HG03378 (cell line): ENCODE results near the gene TET1.
"Not testable (repeated sequence)": the region's sequence is repeated elsewhere in the genome, so short reads cannot be mapped to it uniquely, and the experiment has no call there.

ENCODE experiments used
- ATAC-seq: cut with Tn5 transposase; IDR thresholded peaks from one replicate; pipeline ENCODE4 v1.9.1; 2021; ENCODE audit warnings: mild to moderate bottlenecking, moderate library complexity; ENCODE audit not compliant: unreplicated experiment

Gene TET1

DNA sequence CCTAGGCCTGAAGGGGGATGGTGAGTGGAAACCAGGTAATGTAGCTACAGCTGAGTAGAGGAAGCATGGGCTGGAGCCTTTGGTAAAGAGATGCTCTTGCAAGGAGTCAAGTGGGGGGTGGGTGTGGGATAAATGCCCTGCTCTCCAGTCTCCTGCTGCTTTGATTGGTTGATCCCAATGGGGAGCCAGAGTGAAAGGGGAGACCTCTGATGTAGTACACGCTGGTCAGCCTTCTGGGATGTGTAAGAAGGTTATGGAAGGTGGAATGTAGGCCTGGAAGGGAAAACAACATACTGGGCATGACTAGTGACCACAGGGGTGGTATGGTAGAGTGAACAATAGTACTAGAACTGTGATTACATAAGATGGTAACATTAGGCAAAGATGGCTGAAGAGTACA lies 44.3 kb downstream of the TET1 start:
- ATAC-seq = no peak

DNA sequence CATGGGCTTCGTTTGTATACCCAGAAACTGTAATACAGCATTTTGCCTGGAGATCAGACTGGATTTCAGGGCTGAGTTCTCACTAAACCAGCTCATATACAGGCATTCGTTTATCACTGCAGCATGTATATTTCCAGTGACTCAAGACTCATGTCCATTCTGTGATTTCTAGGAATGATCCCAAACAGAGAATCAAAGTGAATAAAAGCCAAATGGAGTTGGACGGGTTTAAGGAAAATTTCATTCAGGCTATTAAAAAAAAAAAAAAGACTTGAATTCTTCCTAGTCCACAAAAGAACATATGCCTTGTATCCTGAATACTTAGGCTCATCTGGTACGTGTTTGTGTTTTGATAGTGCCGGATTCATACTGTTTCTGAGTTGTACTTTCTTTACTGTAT lies 46.8 kb downstream of the TET1 start:
- ATAC-seq = no peak

DNA sequence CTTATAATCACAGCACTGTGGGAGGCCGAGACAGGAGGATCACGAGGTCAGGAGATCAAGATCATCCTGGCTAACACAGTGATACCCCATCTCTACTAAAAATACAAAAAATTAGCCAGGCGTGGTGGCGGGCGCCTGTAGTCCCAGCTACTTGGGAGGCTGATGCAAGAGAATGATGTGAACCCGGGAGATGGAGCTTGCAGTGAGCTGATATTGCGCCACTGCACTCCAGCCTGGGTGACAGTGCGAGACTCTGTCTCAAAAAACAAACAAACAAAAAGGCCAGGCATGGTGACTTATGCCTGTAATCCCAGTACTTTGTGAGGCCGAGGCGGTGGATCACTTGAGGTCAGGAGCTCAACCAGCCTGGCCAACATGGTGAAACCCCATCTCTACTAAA lies 49.9 kb downstream of the TET1 start:
- ATAC-seq = not testable (repeated sequence)

DNA sequence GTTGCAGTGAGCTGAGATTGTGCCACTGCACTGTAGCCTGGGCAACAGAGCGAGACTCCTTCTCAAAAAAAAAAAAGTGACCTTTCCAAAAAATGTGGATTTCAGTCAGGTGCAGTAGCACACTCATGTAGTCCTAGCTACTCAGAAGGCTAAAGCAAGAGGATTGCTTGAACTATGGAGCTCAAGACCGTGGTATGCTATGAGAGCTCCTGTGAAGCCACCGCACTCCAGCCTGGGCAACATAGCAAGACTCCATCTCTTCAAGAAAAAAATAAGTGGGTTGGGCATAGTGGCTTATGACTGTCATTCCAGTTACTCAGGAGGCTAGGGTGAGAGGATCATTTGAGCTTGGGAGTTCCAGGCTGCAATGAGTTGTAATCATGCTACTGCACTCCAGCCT lies 51.1 kb downstream of the TET1 start:
- ATAC-seq = no peak

DNA sequence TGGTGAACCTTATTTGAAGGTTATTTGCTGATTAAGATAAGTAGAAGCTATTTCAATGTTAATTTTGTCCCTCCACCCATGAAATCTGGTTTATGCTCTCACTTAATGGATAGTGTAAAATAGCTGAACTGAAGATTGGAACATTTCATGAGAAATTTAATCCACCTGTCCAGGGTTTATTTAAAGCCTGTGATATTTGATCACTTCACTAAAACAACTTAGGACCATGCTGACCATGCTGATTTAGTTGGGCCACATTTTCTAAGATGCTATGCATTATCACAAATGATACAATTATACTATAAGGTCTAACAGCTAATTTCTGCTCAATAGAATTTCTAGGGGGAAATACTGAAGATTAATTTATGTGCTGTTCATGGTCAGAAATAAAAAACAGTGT lies 53.8 kb downstream of the TET1 start:
- not testable (repeated sequence) for ATAC-seq

DNA sequence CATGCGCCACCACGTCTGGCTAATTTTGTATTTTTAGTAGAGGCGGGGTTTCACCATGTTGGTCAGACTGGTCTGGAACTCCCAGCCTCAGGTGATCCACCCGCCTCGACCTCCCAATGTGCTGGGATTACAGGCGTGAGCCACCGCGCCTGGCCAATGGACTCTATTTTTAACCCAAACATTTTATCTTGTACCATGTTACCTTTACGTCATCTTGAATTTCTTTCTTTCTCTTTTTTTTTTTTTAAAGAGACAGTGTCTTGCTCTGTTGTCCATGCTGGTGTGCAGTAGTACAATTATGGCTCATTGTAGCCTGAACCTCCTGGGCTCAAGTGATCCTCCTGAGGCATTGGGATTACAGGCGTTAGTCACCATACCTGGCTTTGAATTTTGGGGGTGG lies 57.6 kb downstream of the TET1 start:
- ATAC-seq = not testable (repeated sequence)

DNA sequence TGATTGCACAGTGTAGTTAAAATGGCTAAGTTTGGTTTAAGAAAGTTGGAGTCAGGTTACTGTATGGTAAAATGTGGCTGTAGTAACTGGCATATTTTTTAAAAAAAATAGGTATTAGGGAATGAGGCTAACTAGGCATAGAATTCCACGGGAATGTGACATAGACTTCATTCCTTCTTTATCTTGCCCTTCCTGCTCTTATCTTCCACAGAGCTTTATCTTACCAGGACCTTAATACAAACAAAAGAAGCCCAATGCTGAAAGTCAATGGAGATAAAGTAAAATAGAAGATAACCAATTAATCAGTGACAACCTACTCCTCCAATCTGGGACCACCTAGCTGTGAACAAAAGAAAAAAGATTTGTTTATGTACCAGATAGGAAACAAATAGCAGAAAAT lies 58.1 kb downstream of the TET1 start:
- ATAC-seq = no peak

DNA sequence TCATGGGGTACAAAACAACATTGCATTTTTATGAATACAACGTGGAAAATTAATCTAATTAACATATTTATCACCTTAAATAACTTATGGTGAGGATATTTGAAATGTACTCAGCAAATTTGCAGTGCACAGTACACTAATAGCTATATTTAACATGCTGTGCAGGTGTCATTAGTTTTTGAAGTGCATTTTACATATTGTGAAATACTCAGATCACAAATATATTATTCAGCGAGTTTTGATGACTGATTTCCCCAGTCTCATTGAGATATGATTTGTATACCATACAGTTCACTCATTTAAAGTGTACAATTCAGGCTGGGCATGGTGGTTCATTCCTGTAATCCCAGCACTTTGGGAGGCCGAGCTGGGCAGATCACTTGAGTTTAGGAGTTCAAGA lies 59.5 kb downstream of the TET1 start:
- no peak for ATAC-seq

DNA sequence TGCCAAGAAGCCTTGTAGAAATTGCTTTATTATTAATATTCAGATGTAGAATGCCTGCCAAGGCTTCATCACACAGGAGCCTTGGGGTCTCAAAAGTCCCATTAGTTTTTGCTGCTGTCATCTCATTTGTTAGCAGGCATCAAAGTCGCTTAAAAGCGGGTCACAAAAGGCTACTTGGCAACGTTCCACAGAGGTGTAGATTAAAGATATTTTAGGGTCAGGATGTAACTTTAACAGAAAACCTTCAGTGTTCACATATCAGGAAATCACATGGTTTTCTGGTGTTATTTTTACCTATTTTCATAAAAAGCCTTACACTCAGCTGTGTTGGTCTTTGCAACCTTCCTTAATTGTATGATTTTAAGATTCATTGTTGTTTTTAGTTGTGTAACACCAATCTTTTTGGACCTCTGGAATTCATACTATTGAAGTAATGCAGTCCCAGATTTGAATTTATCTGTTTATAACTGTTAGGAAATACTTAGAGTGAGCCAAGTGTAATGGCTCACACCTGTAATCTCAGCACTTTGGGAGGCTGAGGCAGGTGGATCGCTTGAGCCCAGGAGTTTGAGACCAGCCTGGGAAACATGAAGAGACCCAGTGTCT lies 65.3 kb downstream of the TET1 start:
- ATAC-seq = no peak

DNA sequence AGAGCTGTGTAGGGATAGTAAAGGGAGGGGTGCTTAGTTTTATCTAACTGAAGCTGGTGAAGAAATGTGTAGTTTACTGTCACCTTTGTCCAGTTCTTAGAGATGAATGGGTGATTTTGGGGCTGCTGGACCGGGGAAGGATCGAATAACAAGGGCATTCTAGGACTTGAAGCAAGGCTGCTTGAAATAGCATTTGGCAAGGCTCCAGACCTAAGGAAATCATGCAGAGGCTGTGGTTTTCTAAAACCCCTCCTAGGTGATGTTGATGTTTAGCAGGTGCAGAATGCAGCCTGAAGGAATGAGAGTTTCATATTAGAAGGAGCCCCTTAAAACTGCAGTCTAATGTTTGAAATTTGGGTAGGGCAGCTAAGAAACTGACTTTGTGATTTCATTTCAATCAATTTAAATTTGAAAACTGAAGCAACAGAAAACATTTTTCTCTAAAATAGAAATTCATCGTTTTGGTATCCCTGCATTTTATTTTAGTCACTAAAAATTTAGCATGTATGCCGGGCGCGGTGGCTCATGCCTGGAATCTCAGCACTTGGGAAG lies 68.5 kb downstream of the TET1 start:
- ATAC-seq = no peak

DNA sequence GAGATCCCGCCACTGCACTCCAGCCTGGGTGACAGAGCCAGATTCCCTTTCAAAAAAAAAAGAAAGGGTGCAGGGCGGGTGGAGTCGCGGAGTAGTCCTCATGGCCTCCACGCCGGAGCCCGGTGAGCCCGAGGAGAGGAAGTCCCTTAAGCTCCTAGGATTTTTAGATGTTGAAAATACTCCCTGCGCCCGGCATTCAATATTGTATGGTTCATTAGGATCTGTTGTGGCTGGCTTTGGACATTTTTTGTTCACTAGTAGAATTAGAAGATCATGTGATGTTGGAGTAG lies 72.1 kb downstream of the TET1 start:
- not testable (repeated sequence) for ATAC-seq

DNA sequence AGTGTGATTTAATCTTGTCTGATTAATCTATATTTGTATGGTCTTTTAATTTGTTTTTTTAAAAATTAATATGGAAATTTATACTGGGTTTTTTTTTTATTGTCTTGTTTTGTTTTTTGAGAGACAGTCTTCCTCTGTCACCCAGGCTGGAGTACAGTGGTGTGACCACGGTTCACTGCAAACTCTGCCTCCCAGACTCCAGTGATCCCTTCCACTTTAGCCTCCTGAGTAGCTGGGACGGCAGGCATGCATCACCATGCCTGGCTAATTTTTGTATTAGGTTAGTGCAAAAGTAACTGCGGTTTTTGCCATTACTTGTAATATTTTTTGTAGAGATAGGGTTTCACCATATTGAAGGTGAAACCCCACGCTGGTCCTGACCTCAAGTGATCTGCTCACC lies 73.1 kb downstream of the TET1 start:
- no peak for ATAC-seq

DNA sequence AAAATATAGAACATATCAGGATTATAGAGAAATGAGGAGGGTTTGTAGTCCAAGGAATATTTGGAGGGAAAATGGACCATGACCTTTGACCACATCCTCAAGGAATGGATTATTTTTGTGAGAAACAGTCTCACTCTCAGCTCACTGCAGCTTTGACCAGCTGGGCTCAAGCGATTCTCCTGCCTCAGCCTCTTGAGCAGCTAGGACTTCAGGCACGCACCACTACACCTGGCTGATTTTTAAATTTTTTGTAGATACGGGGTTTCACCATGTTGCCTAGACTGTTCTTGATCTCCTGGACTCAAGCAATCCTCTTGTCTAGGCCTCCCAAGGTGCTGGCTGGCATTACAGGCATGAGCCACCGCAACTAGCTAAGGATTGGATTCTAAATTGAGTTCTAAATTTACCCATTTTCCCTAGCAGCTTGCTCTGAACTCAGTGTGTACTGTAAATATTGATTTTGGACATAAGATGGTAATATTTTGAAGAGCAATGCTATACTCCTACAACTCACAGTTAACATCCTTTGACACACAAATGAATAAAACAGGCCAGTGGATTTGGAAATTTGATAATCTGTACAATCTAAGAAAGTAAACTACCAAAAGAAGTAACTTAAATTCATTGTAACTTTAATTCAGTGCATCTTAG lies 73.8 kb downstream of the TET1 start:
- ATAC-seq = no peak

DNA sequence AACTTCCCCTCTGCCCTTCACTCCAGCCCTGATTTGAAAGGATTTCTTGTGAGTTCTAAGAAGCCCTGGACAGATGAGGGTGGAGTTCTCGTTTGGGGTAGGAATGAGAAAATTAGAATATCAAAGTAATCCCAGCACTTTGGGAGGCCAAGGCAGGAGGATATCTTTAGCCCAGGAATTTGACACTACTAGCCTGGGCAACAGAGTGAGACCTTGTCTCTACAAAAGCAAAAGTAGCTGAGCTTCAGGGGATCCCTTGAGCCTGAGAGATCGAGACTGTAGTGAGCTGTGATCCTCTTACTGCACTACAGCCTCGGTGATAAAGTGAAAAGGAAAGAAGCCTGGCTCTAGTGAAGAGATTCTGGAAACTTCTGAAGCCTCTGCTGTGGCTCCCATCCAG lies 76.2 kb downstream of the TET1 start:
- no peak for ATAC-seq

DNA sequence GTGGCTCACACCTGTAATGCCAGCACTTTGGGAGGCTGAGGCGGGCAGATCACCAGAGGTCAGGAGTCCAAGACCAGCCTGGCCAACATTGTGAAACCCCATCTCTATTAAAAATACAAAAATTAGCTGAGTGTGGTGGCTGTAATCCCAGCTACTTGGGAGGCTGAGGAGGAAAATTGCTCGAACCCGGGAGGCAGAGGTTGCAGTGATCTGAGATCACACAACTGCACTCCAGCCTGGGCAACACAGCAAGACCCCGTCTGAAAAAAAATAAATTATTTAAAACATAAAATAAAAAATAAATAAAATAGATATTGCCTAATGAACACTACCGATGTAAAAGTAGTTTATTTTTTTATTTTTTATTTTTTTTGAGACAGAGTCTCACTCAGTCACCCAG lies 83.4 kb downstream of the TET1 start:
- not testable (repeated sequence) for ATAC-seq

DNA sequence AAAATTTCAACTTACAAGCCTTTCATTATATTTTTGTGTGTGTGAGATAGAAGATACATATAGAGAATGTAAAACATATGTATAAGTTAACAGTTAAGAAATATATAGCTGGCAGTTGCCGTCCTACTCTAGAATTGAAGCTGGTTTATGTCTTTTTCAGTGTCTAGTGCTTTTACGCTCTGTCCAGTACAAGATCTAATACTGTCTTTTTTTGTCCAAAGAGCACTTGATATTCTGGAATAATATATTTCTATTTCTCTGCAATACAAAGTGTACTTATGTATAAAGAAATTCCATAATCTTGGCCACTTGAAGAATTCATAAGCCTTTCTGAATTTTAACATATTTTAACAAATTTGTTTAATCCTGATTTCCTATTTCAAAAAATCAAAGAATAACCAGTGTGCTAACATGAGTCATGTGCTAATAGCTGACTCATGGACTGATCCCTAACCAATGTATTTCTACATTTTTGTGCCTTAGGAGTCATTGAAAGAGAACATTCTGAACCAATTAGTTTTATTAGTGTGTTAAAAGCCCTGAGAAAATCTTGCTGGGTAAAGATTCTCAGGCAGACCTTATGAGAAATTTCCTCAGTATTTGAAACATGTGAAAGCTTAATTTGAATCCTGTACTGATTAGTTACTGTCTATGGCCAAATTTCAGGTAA lies 87.7 kb downstream of the TET1 start:
- no peak for ATAC-seq

DNA sequence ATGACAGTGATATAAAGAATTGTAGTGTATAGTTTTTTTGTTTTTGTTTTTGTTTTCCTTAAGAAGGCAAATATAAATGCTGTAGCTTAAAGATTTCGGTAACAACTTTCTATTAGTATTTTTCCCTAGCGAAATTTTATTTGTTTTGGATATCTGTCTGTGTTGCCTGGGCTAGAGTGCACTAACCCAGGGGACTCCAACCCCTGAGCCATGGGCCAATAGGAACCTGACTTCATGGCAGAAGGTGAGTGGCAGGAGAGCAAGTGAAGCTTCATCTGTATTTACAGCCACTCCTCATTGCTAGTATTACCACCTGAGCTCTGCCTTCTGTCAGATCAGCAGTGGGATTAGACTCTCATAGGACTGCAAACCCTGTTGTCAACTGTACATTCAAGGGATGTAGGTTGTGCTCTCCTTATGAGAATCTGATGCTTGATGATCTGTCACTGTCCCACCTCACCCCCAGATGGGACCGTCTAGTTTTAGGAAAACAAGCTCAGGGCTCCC lies 95.5 kb downstream of the TET1 start:
- ATAC-seq = no peak

DNA sequence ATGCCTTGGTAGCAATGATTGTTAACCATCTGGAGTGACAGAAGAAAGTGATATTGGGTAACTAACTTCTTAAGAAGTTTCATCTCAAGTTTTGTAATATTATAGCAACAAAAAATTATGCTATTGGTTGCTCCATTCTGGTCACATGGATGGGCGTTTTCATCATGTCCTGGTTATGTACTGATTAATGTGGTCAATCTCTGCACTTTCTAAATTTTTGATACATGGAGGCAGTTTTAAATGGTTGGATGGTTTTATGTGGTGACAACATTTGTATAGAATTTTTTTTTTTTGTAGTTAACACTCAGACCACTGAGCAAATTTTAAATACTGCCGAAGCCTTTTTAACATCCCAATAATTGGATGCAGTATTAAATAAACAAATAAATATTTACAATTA lies 105.7 kb downstream of the TET1 start:
- no peak for ATAC-seq

DNA sequence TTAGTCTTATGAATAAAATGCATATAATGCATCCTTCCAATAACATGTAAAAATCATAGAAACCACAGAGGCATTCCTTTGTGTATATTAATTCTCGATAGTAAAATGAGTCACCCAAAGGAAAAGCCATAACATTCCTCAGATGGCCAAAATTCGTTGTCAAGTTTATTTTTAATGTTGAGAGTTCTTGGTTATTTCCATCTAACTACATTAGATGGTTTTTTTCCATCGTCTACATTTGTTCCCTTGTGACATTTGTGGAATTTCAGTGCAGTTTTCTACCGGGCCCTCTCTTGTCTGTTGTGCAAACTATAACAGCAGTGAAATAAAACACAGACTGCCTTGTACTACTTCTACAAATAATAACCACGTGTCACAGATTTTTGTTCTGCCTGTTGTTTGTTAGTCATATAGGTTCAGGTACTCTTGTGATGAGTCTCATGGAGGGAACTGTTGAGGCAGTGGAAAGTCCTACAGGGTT lies 106.2 kb downstream of the TET1 start:
- no peak for ATAC-seq

DNA sequence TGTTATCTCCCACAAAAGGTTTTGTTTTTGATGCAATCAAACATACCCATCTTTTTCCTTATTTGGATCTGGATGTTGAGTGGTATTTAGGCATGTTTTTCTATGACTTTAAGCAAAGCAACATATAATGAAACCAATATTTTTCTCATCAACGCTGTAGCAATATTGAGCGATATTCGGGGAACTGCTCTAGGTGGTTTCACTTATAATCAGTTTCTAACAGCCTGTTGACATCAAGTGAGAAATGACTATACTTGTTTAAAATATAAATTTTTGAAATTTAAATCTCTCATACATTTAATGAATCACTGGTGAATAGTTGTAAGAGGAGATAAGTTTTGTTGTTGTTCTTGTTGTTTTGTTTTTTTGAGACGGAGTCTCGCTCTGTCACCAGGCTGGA lies 108.1 kb downstream of the TET1 start:
- ATAC-seq = no peak

DNA sequence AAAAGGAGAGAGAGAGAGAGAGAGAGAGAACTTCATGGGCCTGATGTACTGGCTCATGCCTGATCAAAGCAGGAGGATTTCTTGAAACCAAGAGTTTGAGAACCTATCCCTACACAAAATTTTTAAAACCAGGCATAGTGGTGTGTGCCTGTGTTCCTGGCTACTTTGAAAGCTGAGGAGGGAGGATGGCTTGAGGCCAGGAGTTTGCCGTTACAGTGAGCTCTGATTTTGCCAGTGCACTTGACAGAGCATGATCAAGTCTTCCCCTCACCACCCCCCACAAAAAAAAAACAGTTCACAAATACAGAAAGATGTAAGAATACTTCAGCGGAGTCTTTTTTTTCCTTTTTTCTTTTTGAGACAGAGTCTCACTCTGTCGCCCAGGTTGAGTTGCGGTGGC lies 108.8 kb downstream of the TET1 start:
- no peak for ATAC-seq

DNA sequence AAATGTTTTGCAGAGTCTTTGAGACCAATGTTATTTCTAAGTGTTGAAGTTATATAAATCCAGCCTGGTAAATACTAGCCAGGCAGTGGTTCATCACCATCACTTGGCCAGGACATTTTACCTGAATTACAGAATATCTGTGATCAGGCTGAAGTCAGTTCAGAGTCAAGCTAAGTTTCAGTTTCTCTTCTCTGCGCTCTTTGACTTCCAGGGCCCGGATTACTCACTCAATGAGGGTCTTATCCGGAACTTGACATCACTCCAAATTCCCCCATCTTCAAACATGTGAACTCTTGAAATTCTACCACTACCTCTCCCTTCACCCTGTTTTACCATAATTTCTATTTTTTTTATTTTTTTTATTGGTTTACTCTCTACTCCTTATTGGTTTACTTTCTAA lies 124.3 kb downstream of the TET1 start:
- no peak for ATAC-seq
